ENCODE measurements around the gene FOXG1. TPM values are rescaled to one million over a fixed set of nuclear protein-coding genes. Genes with fewer than 3 reads are reported as not detected.

Gene FOXG1
- not detected for total RNA-seq

- no peak for DNase-seq (ENCODE audit: low spot score in 2 of 2)
- TF ChIP-seq, protein P1, sequence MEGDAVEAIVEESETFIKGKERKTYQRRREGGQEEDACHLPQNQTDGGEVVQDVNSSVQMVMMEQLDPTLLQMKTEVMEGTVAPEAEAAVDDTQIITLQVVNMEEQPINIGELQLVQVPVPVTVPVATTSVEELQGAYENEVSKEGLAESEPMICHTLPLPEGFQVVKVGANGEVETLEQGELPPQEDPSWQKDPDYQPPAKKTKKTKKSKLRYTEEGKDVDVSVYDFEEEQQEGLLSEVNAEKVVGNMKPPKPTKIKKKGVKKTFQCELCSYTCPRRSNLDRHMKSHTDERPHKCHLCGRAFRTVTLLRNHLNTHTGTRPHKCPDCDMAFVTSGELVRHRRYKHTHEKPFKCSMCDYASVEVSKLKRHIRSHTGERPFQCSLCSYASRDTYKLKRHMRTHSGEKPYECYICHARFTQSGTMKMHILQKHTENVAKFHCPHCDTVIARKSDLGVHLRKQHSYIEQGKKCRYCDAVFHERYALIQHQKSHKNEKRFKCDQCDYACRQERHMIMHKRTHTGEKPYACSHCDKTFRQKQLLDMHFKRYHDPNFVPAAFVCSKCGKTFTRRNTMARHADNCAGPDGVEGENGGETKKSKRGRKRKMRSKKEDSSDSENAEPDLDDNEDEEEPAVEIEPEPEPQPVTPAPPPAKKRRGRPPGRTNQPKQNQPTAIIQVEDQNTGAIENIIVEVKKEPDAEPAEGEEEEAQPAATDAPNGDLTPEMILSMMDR (IDR thresholded peaks at IDR 0.05), result no peak
- no peak for TF ChIP-seq POLR2A (IDR thresholded peaks at IDR 0.05)
- WGBS, 2 donors, result 0 to 4% methylated on average over 12 to 30 of the region's 58 CpGs
Observed at GRCh38 chr14:28766469-28766955, at the start of gene FOXG1. TSS of gene FOXG1 (plus strand) at chr14:28766787. CDS start at chr14:28767280, 493 bp downstream.

DNA sequence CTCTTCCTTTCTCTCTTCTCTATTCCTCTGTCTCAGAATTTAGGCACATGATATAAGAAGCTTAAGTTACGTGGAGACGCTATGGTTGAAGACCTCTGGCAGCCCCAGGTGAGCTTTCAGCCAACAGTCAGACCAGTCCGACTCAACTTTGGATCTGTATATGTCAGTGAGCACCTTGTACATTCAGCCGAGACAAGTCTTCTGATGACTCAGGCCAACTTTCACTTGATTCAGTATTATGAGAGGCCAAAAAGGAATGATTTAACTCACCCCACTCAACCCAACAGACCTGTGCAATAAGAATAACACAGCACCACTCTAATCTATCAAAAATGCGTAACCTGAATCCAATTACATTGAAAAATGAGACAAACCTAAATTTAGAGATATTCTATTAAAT, 47.5 kb upstream of the FOXG1 start:
- no peak for DNase-seq (ENCODE audit: low spot score in 2 of 2)
- H3K4me3 ChIP-seq (ENCODE audit: low read depth, poor library complexity, severe bottlenecking), result no peak overlapping the region
- intact Hi-C loops (cut with DNase I; ENCODE audit: low total_unique reads), result no loop called here
- TF ChIP-seq, protein P1 (IDR thresholded peaks at IDR 0.05), result no peak
- TF ChIP-seq POLR2A (IDR thresholded peaks at IDR 0.05), result no peak
- WGBS, 2 donors, result 74 to 78% methylated on average over 5 of the region's 5 CpGs

More at GRCh38 chr14:28766469-28766955, at the start of gene FOXG1:
- no peak within 1 kb of the TSS for H3K4me3 ChIP-seq (ENCODE audit: low read depth, poor library complexity, severe bottlenecking)
- intact Hi-C loops (cut with DNase I; ENCODE audit: low total_unique reads), result no loop called here

- TF ChIP-seq, protein P1 (IDR thresholded peaks at IDR 0.05), result no peak
- no peak for TF ChIP-seq POLR2A (IDR thresholded peaks at IDR 0.05)
- 63 to 71% methylated on average over 2 of the region's 2 CpGs for WGBS, 2 donors
- DNase-seq (ENCODE audit: low spot score in 2 of 2), result no peak
Observed at GRCh38 chr14:28731358-28731757, 35.2 kb upstream of the FOXG1 start.

GRCh38 chr14:28742171-28742846, 24.3 kb upstream of the FOXG1 start:
- H3K4me3 ChIP-seq (ENCODE audit: low read depth, poor library complexity, severe bottlenecking), result no peak overlapping the region
- DNase-seq (ENCODE audit: low spot score in 2 of 2), result no peak
- WGBS, 2 donors, result 50 to 64% methylated on average over 3 of the region's 3 CpGs
- TF ChIP-seq POLR2A (IDR thresholded peaks at IDR 0.05), result no peak
- TF ChIP-seq, protein P1 (IDR thresholded peaks at IDR 0.05), result no peak
- intact Hi-C loops (cut with DNase I; ENCODE audit: low total_unique reads), result no loop called here

More at GRCh38 chr14:28731358-28731757, 35.2 kb upstream of the FOXG1 start:
- H3K4me3 ChIP-seq (ENCODE audit: low read depth, poor library complexity, severe bottlenecking), result no peak overlapping the region
- intact Hi-C loops (cut with DNase I; ENCODE audit: low total_unique reads), result no loop called here

GRCh38 chr14:28744126-28744525, 22.5 kb upstream of the FOXG1 start:
- H3K4me3 ChIP-seq (ENCODE audit: low read depth, poor library complexity, severe bottlenecking), result no peak overlapping the region
- intact Hi-C loops (cut with DNase I; ENCODE audit: low total_unique reads), result no loop called here
- DNase-seq (ENCODE audit: low spot score in 2 of 2), result no peak
- no peak for TF ChIP-seq POLR2A (IDR thresholded peaks at IDR 0.05)
- TF ChIP-seq, protein P1 (IDR thresholded peaks at IDR 0.05), result no peak
